H1 (cell line): ENCODE results near the gene ATF7IP. TPM values are rescaled to one million over a fixed set of nuclear protein-coding genes. Genes with fewer than 3 reads are reported as not detected.

ENCODE experiments used
- CTCF ChIA-PET: fragments of 300-600 bp; sonication (Branson Sonifier 250); formaldehyde crosslinking; loops from one replicate; lab custom pipeline; 2021; ENCODE audit not compliant: partially characterized antibody; lab: Charles Lee
- POLR2A ChIA-PET: fragments of 300-600 bp; sonication (Branson Sonifier 250); formaldehyde crosslinking; loops from one replicate; lab custom pipeline; 2021; ENCODE audit warnings: inconsistent platforms; ENCODE audit not compliant: partially characterized antibody; lab: Charles Lee
- DNase-seq, 2 experiments: peaks; one replicate each; pipeline versions ENCODE4 v3.0.0 to v3.0.0-alpha.2; 2010 to 2022; ENCODE audit warnings: low spot score in 2 of 2, low read depth in 1 of 2, mixed read lengths in 1 of 2
- FAIRE-seq: peaks from 2 replicates; lab custom pipeline; 2011; peaks lifted over from hg19 to GRCh38; lab: Jason Lieb, UNC
- H2AFZ ChIP-seq: 2 replicates; pipeline ENCODE4 v1.8.1; 2012; ENCODE audit warnings: low read length, inconsistent platforms
- H2AK5ac ChIP-seq: 2 replicates; pipeline ENCODE4 v1.6.1; 2013; ENCODE audit warnings: low read depth, low read length
- H2BK120ac ChIP-seq: replicated peaks from 2 replicates; pipeline ENCODE3; 2013; ENCODE audit warnings: low read depth, low read length, inconsistent platforms
- H2BK12ac ChIP-seq: 2 replicates; pipeline ENCODE4 v1.6.1; 2013; ENCODE audit warnings: low read depth, low read length
- H2BK15ac ChIP-seq: 2 replicates; pipeline ENCODE4 v1.6.1; 2013; ENCODE audit warnings: low read length
- H2BK20ac ChIP-seq: 2 replicates; pipeline ENCODE4 v1.6.1; 2013; ENCODE audit warnings: low read length
- H2BK5ac ChIP-seq: 2 replicates; pipeline ENCODE4 v1.6.1; 2013; ENCODE audit warnings: low read depth, low read length
- H3K14ac ChIP-seq: 2 replicates; pipeline ENCODE4 v1.6.1; 2013; ENCODE audit warnings: inconsistent platforms; ENCODE audit not compliant: insufficient read length
- H3K18ac ChIP-seq: 2 replicates; pipeline ENCODE4 v1.6.1; 2013; ENCODE audit warnings: low read length; ENCODE audit errors: extremely low read depth
- H3K23ac ChIP-seq: 2 replicates; pipeline ENCODE4 v1.6.1; 2013; ENCODE audit warnings: inconsistent platforms; ENCODE audit not compliant: insufficient read length
- H3K23me2 ChIP-seq: 2 replicates; pipeline ENCODE4 v1.6.1; 2013; ENCODE audit warnings: low read depth, low read length
- H3K27ac ChIP-seq: 2 replicates; pipeline ENCODE4 v1.6.1; 2011; ENCODE audit warnings: low read depth, low read length, inconsistent platforms
- H3K27me3 ChIP-seq, 4 experiments: replicated peaks in 1 of 4; 1 replicate in 1 of 4; 2 replicates in 3 of 4; pipeline versions ENCODE4 v1.6.1 to v1.8.1; 2011 to 2013; ENCODE audit warnings: low read length in 3 of 4, mild to moderate bottlenecking in 3 of 4, inconsistent platforms in 2 of 4, mixed read lengths in 2 of 4, moderate library complexity in 1 of 4; ENCODE audit not compliant: control insufficient read depth in 3 of 4, insufficient read depth in 3 of 4; ENCODE audit errors: extremely low read depth in 1 of 4
- H3K36me3 ChIP-seq, 4 experiments: 2 replicates each; pipeline versions ENCODE4 v1.6.1 to v1.8.1; 2011 to 2013; ENCODE audit warnings: mild to moderate bottlenecking in 4 of 4, low read length in 3 of 4, moderate library complexity in 2 of 4, control low read depth in 1 of 4, inconsistent platforms in 1 of 4; ENCODE audit not compliant: insufficient read depth in 4 of 4, control insufficient read depth in 2 of 4
- H3K4ac ChIP-seq: replicated peaks from 2 replicates; pipeline ENCODE3; 2013; ENCODE audit warnings: low read length, low read depth, mixed read lengths, inconsistent platforms; ENCODE audit not compliant: insufficient read length
- H3K4me1 ChIP-seq, 4 experiments: replicated peaks in 1 of 4; 1 replicate in 1 of 4; 2 replicates in 3 of 4; pipeline versions ENCODE4 v1.6.1 to v1.8.1; 2011 to 2013; ENCODE audit warnings: low read length in 3 of 4, inconsistent platforms in 2 of 4, mixed read lengths in 1 of 4; ENCODE audit not compliant: insufficient read depth in 4 of 4, control insufficient read depth in 3 of 4
- H3K4me2 ChIP-seq, 2 experiments: 2 replicates each; pipeline versions ENCODE4 v1.6.1 to v1.8.1; 2011 to 2013; ENCODE audit warnings: low read depth in 2 of 2, low read length in 2 of 2, control low read depth in 1 of 2, inconsistent platforms in 1 of 2, mild to moderate bottlenecking in 1 of 2; ENCODE audit not compliant: insufficient read depth in 1 of 2
- H3K4me3 ChIP-seq, 4 experiments: fragments of 200-600, 300-600 bp in 1 of 4; sonication (generic), shearing (Covaris generic), sonication (Bioruptor Twin) in 1 of 4; 2 replicates each; pipeline versions ENCODE4 v1.5.1 to v1.8.1; 2011 to 2016; ENCODE audit warnings: low read length in 4 of 4, low read depth in 3 of 4, control low read depth in 2 of 4, inconsistent platforms in 2 of 4, mild to moderate bottlenecking in 2 of 4, mixed read lengths in 1 of 4, moderate library complexity in 1 of 4; ENCODE audit not compliant: insufficient read depth in 2 of 4; ENCODE audit errors: extremely low read depth in 1 of 4
- H3K56ac ChIP-seq: replicated peaks from 2 replicates; pipeline ENCODE3; 2013; ENCODE audit warnings: low read depth, mild to moderate bottlenecking, mixed read lengths, low read length, inconsistent platforms; ENCODE audit not compliant: insufficient read length
- H3K79me1 ChIP-seq: 2 replicates; pipeline ENCODE4 v1.6.1; 2013; ENCODE audit warnings: low read depth, low read length, control low read depth
- H3K79me2 ChIP-seq, 2 experiments: 2 replicates each; pipeline versions ENCODE4 v1.6.1 to v1.8.1; 2012 to 2013; ENCODE audit warnings: low read length in 2 of 2, mild to moderate bottlenecking in 2 of 2, inconsistent platforms in 1 of 2; ENCODE audit not compliant: insufficient read depth in 2 of 2, control insufficient read depth in 1 of 2
- H3K9ac ChIP-seq, 4 experiments: replicated peaks in 1 of 4; 1 replicate in 1 of 4; 2 replicates in 3 of 4; pipeline versions ENCODE4 v1.6.1 to v1.8.1; 2011 to 2013; ENCODE audit warnings: low read depth in 3 of 4, low read length in 3 of 4, control low read depth in 2 of 4, mild to moderate bottlenecking in 2 of 4, moderate library complexity in 2 of 4, inconsistent platforms in 1 of 4; ENCODE audit errors: extremely low read depth in 1 of 4
- H3K9me3 ChIP-seq, 2 experiments: 2 replicates each; pipeline versions ENCODE4 v1.6.1 to v1.8.1; 2012 to 2013; ENCODE audit warnings: mild to moderate bottlenecking in 2 of 2, moderate library complexity in 2 of 2, control low read depth in 1 of 2, inconsistent platforms in 1 of 2, low read depth in 1 of 2, low read length in 1 of 2, mixed read lengths in 1 of 2; ENCODE audit not compliant: insufficient read depth in 2 of 2
- H4K20me1 ChIP-seq, 2 experiments: replicated peaks in 1 of 2; 2 replicates each; pipeline versions ENCODE3 to v1.8.1; 2011 to 2013; ENCODE audit warnings: inconsistent platforms in 2 of 2, low read length in 2 of 2, mild to moderate bottlenecking in 1 of 2; ENCODE audit not compliant: insufficient read depth in 2 of 2, control insufficient read depth in 1 of 2
- H4K5ac ChIP-seq: 2 replicates; pipeline ENCODE4 v1.6.1; 2013; ENCODE audit warnings: low read length, low read depth, mixed read lengths, inconsistent platforms; ENCODE audit not compliant: insufficient read length
- H4K8ac ChIP-seq: 2 replicates; pipeline ENCODE4 v1.8.0; 2013; ENCODE audit warnings: mild to moderate bottlenecking, moderate library complexity, low read length, inconsistent platforms; ENCODE audit not compliant: insufficient read depth; ENCODE audit errors: extremely low read depth
- H4K91ac ChIP-seq: replicated peaks from 2 replicates; pipeline ENCODE3; 2013; ENCODE audit warnings: low read length, mixed read lengths, inconsistent platforms; ENCODE audit not compliant: insufficient read length
- JUND ChIP-seq: IDR thresholded peaks from 2 replicates; pipeline ENCODE4 v1.6.1; 2011; ENCODE audit warnings: mild to moderate bottlenecking, improper control_type of control experiment, low read length
- SIX5 ChIP-seq: IDR thresholded peaks from 2 replicates; pipeline ENCODE4 v1.6.1; 2011; ENCODE audit warnings: mild to moderate bottlenecking, low read depth, low read length
- WGBS, 2 experiments: shearing (Covaris generic) in 1 of 2; methylation state at CpG; one replicate each; pipeline versions ENCODE4 v1.1.6 to v1.1.7; 2013 to 2015; ENCODE audit warnings: low lambda C conversion rate in 2 of 2, mixed read lengths in 2 of 2, inconsistent platforms in 1 of 2, low coverage in 1 of 2, missing lambda C conversion rate in 1 of 2; ENCODE audit not compliant: insufficient replicate concordance in 2 of 2, insufficient coverage in 1 of 2, insufficient read length in 1 of 2; ENCODE audit errors: extremely low coverage in 1 of 2, missing lambda C conversion rate in 1 of 2; 5-methylcytosine and 5-hydroxymethylcytosine counted together
- polyA plus RNA-seq, 7 experiments: library from polyadenylated mRNA; depleted of rRNA in 3 of 7; stranded (reverse) in 5 of 7; unstranded in 2 of 7; fragments of >200 nt in 5 of 7; fragments of 200-250 nt in 2 of 7; gene quantifications; 1 replicate in 5 of 7; 2 replicates in 1 of 7; 4 replicates in 1 of 7; pipeline versions ENCODE4 v1.2.1 to v1.2.3, GENCODE V29; 2011 to 2013; ENCODE audit warnings: missing spikeins in 2 of 7, mixed read lengths in 2 of 7
- total RNA-seq: library from RNA; stranded (reverse); fragmentation: NEBNext Ultra II Directional; extraction: Animal tissue kit (Norgen Biotek cat#: 25700); gene quantifications from 2 replicates; pipeline ENCODE4 v1.2.1, GENCODE V29; 2021

Gene ATF7IP
- total and polyA plus RNA-seq, 2 of the 8 experiments (the other 6 are each of a cell fraction or from before 2014, with no cell fraction given) = 34.2 to 148 TPM

GRCh38 chr12:14327711-14328110, 37.8 kb upstream of the ATF7IP start:
- no peak overlapping the region for H3K9ac ChIP-seq
- no peak overlapping the region for H3K56ac ChIP-seq
- DNase-seq = no peak
- H3K4me3 ChIP-seq = no peak overlapping the region
- H4K5ac ChIP-seq = no peak overlapping the region
- no peak overlapping the region for H3K27ac ChIP-seq
- 0 out of 2 replicates have a peak overlapping the region, but pooled peaks have one; percentile 75 for H2AK5ac ChIP-seq
- H2BK5ac ChIP-seq = no peak overlapping the region
- FAIRE-seq = no peak
- H3K79me2 ChIP-seq = no peaks in the 10 kb centered on the region
- H3K4me2 ChIP-seq = no peak overlapping the region
- H3K27me3 ChIP-seq = no peaks in the 10 kb centered on the region
- H3K4ac ChIP-seq = no peak overlapping the region
- POLR2A ChIA-PET = no interaction called here
- CTCF ChIA-PET = interaction anchor here (0.6 kb wide), 1 partner anchor 110 kb away, joined by 3 read pairs; no protein-coding TSS in a partner anchor
- H4K20me1 ChIP-seq = no peaks in the 10 kb centered on the region
- no peak overlapping the region for H4K8ac ChIP-seq
- peaks cover 0 to 12% of the 10 kb centered on the region in 2 experiments; a peak in 3 of 4 replicates for H3K9me3 ChIP-seq
- H3K23ac ChIP-seq = no peak overlapping the region
- no peak overlapping the region for H3K18ac ChIP-seq
- TF ChIP-seq SIX5 (no peak), JUND (no peak)
- TF ChIP-seq, all 59 proteins: peak for 0
- H2BK120ac ChIP-seq = no peak overlapping the region
- no peak overlapping the region for H2BK15ac ChIP-seq
- H2AFZ ChIP-seq = no peak overlapping the region
- H3K4me1 ChIP-seq = no peaks in the 10 kb centered on the region
- no peak overlapping the region for H3K14ac ChIP-seq
- H3K23me2 ChIP-seq = no peaks in the 10 kb centered on the region
- H2BK12ac ChIP-seq = no peak overlapping the region
- no peak overlapping the region for H4K91ac ChIP-seq
- H3K79me1 ChIP-seq = no peaks in the 10 kb centered on the region
- no peak overlapping the region for H2BK20ac ChIP-seq
- no peaks in the 10 kb centered on the region for H3K36me3 ChIP-seq
- WGBS, 2 experiments = 72% methylated on average over 1 of the region's 1 CpG; no CpG with 5 or more reads in 1 of the 2 experiments
